HepG2 (cell line): ENCODE data around the gene DNM3. TPM values are rescaled to one million over a fixed set of nuclear protein-coding genes. Genes with fewer than 3 reads are reported as not detected.
A peak's percentile ranks its signal among the peaks of the same experiment; 100 is the strongest.

Source experiments
- ATAC-seq: fragments of 200-7000 bp; cut with Tn5 transposase; 3 replicates; pipeline ENCODE4 v1.9.1; 2020; ENCODE audit warnings: mild to moderate bottlenecking, moderate library complexity
- BruUV-seq: library from RNA; stranded (reverse); fragments of 400-500 nt; replicated peaks from 2 replicates; lab custom pipeline; 2021; lab: Mats Ljungman, UMichigan
- CTCF ChIA-PET: fragments of 300-600 bp; formaldehyde crosslinking; extraction: SDS; loops from one replicate; lab custom pipeline; 2021; ENCODE audit warnings: low total read pairs, inconsistent platforms, low intra/inter-chr PET ratio; lab: Yijun Ruan, JAX
- POLR2A ChIA-PET: fragments of 350-600 bp; sonication (Branson Sonifier 250); formaldehyde crosslinking; loops from one replicate; lab custom pipeline; 2020; ENCODE audit warnings: antibody characterized with exemption, inconsistent platforms; lab: Yijun Ruan, JAX
- DNase-seq: peaks from one replicate; pipeline ENCODE4 v3.0.0-alpha.2; 2015; ENCODE audit warnings: low spot score
- FAIRE-seq: peaks from 3 replicates; lab custom pipeline; 2011; peaks lifted over from hg19 to GRCh38; lab: Jason Lieb, UNC
- H2AFZ ChIP-seq: one replicate; pipeline ENCODE4 v1.6.1; 2011; ENCODE audit warnings: low read length, inconsistent platforms
- H3K27ac ChIP-seq: fragments of 300-600 bp; 3 replicates; pipeline ENCODE4 v1.8.0; 2011; ENCODE audit warnings: mixed run types, mild to moderate bottlenecking, mixed read lengths, low read length, inconsistent platforms; ENCODE audit not compliant: insufficient read depth; ENCODE audit errors: extremely low read length
- H3K27me3 ChIP-seq, 2 experiments: fragments of 200-600 bp in 1 of 2; 2 replicates in 1 of 2; 3 replicates in 1 of 2; pipeline versions ENCODE4 v1.6.0 to v1.8.0; 2011; ENCODE audit warnings: low read length in 2 of 2, mild to moderate bottlenecking in 2 of 2, moderate library complexity in 2 of 2, inconsistent platforms in 1 of 2; ENCODE audit not compliant: insufficient read depth in 2 of 2, control insufficient read depth in 1 of 2
- H3K36me3 ChIP-seq, 2 experiments: fragments of 200-600 bp in 1 of 2; replicated peaks in 1 of 2; 2 replicates in 1 of 2; 3 replicates in 1 of 2; pipeline versions ENCODE4 v1.5.1 to v1.8.0; 2011; ENCODE audit warnings: low read length in 2 of 2, inconsistent platforms in 1 of 2; ENCODE audit not compliant: insufficient read depth in 2 of 2, control insufficient read depth in 1 of 2
- H3K4me1 ChIP-seq: 2 replicates; pipeline ENCODE4 v1.5.1; 2012; ENCODE audit warnings: low read length, inconsistent platforms; ENCODE audit not compliant: insufficient read depth
- H3K4me2 ChIP-seq: 2 replicates; pipeline ENCODE4 v1.6.0; 2011; ENCODE audit warnings: low read depth, low read length, inconsistent platforms
- H3K4me3 ChIP-seq, 3 experiments: fragments of 200-600 bp in 1 of 3; sonication (generic), shearing (Covaris generic) in 1 of 3; replicated peaks in 1 of 3; 2 replicates each; pipeline ENCODE4 v1.5.1; 2011 to 2016; ENCODE audit warnings: low read length in 3 of 3, inconsistent platforms in 2 of 3, low read depth in 2 of 3, mild to moderate bottlenecking in 2 of 3, control low read depth in 1 of 3, mixed read lengths in 1 of 3; ENCODE audit not compliant: insufficient read depth in 1 of 3
- H3K79me2 ChIP-seq: one replicate; pipeline ENCODE4 v1.6.1; 2011; ENCODE audit warnings: low read length, inconsistent platforms; ENCODE audit not compliant: insufficient read depth
- H3K9ac ChIP-seq: 2 replicates; pipeline ENCODE4 v1.6.0; 2011; ENCODE audit warnings: mild to moderate bottlenecking, low read depth, low read length, inconsistent platforms; ENCODE audit not compliant: insufficient read depth
- H3K9me3 ChIP-seq: 2 replicates; pipeline ENCODE4 v1.5.1; 2012; ENCODE audit warnings: mild to moderate bottlenecking, low read length
- H4K20me1 ChIP-seq: 2 replicates; pipeline ENCODE4 v1.6.0; 2011; ENCODE audit warnings: inconsistent platforms, mild to moderate bottlenecking, low read length, moderate library complexity; ENCODE audit not compliant: insufficient read depth
- ARNTL ChIP-seq: sonication (generic); formaldehyde crosslinking; IDR thresholded peaks from 2 replicates; pipeline ENCODE4 v1.4.0; 2020; ENCODE audit warnings: mild to moderate bottlenecking, missing genetic modification reagents
- BHLHE40 ChIP-seq: IDR thresholded peaks from 2 replicates; pipeline ENCODE4 v1.6.1; 2011; ENCODE audit warnings: low read length, improper control_type of control experiment
- KDM3A ChIP-seq: IDR thresholded peaks from 2 replicates; pipeline ENCODE4 v1.6.1; 2018; ENCODE audit warnings: low read depth, missing compliant biosample characterization
- NR2F1 ChIP-seq, 2 experiments: fragments of 450-650 bp in 1 of 2; formaldehyde crosslinking in 1 of 2; IDR thresholded peaks; 2 replicates each; pipeline versions ENCODE4 v1.5.0 to v1.6.1; 2016 to 2020; ENCODE audit warnings: mild to moderate bottlenecking in 1 of 2, missing compliant biosample characterization in 1 of 2, missing genetic modification reagents in 1 of 2, moderate library complexity in 1 of 2
- PHF5A ChIP-seq: IDR thresholded peaks from one replicate; pipeline ENCODE4 v1.6.1; 2018; ENCODE audit warnings: low read depth, missing genetic modification reagents; ENCODE audit not compliant: unreplicated experiment
- RARA ChIP-seq: IDR thresholded peaks from 2 replicates; pipeline ENCODE4 v1.6.1; 2016; ENCODE audit warnings: missing genetic modification reagents, missing compliant biosample characterization
- SOX5 ChIP-seq: IDR thresholded peaks from 2 replicates; pipeline ENCODE4 v1.6.1; 2016; ENCODE audit warnings: borderline replicate concordance
- SP4 ChIP-seq: sonication (generic); formaldehyde crosslinking; IDR thresholded peaks from 2 replicates; pipeline ENCODE4 v1.8.1; 2023; ENCODE audit warnings: mild to moderate bottlenecking, missing genetic modification reagents
- WIZ ChIP-seq: sonication (generic); formaldehyde crosslinking; IDR thresholded peaks from 2 replicates; pipeline ENCODE4 v1.5.1; 2020; ENCODE audit warnings: mild to moderate bottlenecking, missing genetic modification reagents
- ZMYM2 ChIP-seq: sonication (generic); formaldehyde crosslinking; IDR thresholded peaks from 2 replicates; pipeline ENCODE4 v1.8.0; 2022; ENCODE audit warnings: mild to moderate bottlenecking, missing genetic modification reagents
- ZNF713 ChIP-seq: sonication (generic); formaldehyde crosslinking; IDR thresholded peaks from 2 replicates; pipeline ENCODE4 v1.4.0; 2020; ENCODE audit warnings: mild to moderate bottlenecking, missing genetic modification reagents
- ZNF737 ChIP-seq: sonication (generic); formaldehyde crosslinking; IDR thresholded peaks from 2 replicates; pipeline ENCODE4 v1.5.0; 2020; ENCODE audit warnings: missing genetic modification reagents, mild to moderate bottlenecking, borderline replicate concordance
- WGBS: methylation state at CpG from one replicate; pipeline ENCODE4 v1.1.6; 2017; ENCODE audit warnings: low lambda C conversion rate; 5-methylcytosine and 5-hydroxymethylcytosine counted together
- in situ Hi-C: cut with HindIII; loops from 2 replicates; pipeline ENCODE4 v1.10.0; 2017; ENCODE audit warnings: low pct_unique_long_range_greater_than_20kb; ENCODE audit not compliant: extremely low pct_ligation_motif_present
- intact Hi-C: fragments of 100-400 bp; cut with micrococcal nuclease; formaldehyde crosslinking; loops from one replicate; pipeline ENCODE4 v1.10.0; 2022; ENCODE audit not compliant: unreplicated experiment
- polyA plus RNA-seq, 8 experiments: library from polyadenylated mRNA; depleted of rRNA in 3 of 8; stranded (reverse) in 7 of 8; unstranded in 1 of 8; fragments of >200 nt; fragmentation: Illumina TruSeq in 4 of 8; extraction: Trizol in 4 of 8; gene quantifications; 2 replicates each; pipeline versions ENCODE4 v1.2.1 to v1.2.3, GENCODE V29; 2011 to 2016; ENCODE audit warnings: low read depth in 4 of 8, missing spikeins in 1 of 8, mixed read lengths in 1 of 8; ENCODE audit not compliant: insufficient read depth in 1 of 8
- total RNA-seq, 5 experiments: library from RNA; depleted of rRNA; stranded (reverse); fragments of >200 nt; fragmentation: Illumina TruSeq; extraction: Trizol; gene quantifications; 2 replicates each; pipeline ENCODE4 v1.2.3, GENCODE V29; 2016; ENCODE audit warnings: low read depth in 1 of 5
- TF ChIP-seq, protein P1 (sequence below): sonication (generic); formaldehyde crosslinking; IDR thresholded peaks from 2 replicates; pipeline ENCODE4 v1.4.0; 2020; ENCODE audit warnings: mild to moderate bottlenecking, missing genetic modification reagents
- TF ChIP-seq, protein P2 (sequence below): sonication (generic); formaldehyde crosslinking; IDR thresholded peaks from 2 replicates; pipeline ENCODE4 v1.5.1; 2020; ENCODE audit warnings: missing genetic modification reagents, mild to moderate bottlenecking, borderline replicate concordance

The DNM3 gene
- total and polyA plus RNA-seq, 2 of the 13 experiments (the other 11 are each of a cell fraction or from before 2014, with no cell fraction given): 0.05 TPM; not detected in 1

DNA sequence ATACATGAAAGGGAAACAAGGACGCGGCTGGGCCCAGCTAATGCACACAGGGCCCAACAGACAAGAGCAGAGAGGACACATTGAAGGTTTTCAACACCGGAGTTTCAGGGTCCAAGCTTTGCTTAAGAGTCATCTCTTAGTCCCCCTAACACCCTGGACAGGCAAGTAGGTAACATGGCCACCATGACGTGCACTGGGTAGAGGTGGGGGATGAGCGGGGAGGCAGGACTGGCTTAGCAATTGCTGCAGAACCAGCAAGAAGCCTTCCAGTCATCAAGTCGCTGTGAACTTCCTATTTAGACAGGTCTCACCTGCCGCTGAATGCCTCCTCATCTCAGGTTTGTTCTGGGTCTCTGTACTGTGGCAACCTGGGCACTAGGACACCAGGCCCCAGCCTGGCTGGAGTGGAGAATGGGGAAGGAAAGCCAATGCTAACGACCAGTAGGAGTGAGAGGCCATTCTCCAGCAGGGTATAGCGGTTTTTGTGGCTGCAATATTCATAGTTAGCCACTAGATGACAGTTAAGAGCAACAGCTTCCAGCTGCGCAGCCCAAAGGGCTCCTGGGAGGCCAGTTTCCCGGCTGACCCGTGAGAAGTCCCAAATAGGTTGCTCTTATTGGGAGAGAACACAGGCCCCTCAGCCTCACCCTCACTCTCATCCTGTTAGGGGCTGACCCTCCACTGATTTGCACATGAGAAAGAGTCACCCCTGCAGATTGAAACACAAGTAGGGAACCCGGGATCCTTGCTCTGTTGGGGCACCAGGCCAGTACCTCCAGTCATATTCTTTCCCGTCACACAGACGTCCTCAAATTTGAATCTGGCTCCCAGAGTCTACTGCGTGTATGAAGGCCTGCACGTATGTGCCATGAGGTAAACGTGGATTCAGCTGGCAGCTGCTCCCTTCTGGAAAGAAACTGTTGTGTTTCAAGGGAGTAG, 608.6 kb downstream of the DNM3 start (continued):
- TF ChIP-seq ZMYM2 (CRISPR knock-in tag) (0 out of 2 replicates have a peak, but pooled peaks have one; percentile 63), KDM3A (peak; percentile 60; the same call in 1 of the 2 replicates), ARNTL (CRISPR knock-in tag) (peak; percentile 47; the same call in 1 of the 2 replicates), ZNF737 (0 out of 2 replicates have a peak, but pooled peaks have one; percentile 63), WIZ (CRISPR knock-in tag) (peak; percentile 15)
- TF ChIP-seq, all 625 proteins: peak for 142

DNA sequence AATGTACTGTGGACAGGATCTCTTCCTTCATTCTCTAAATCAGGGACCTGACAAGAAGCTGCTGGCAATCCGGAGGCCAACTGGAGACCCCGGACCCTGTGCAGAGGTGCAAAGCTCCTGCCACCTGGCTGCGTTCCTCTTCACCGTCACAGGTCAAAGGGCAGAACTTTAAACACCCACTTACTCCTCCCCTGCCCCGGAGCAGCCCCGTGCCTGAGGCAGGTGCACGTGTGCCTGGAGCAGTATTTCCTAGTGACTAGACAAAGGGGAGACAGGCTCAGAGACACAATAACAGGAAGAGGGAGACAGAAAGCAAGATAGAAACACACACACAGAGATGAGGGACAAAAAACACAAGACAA, 609.2 kb downstream of the DNM3 start:
- Histone ChIP-seq H4K20me1 (no peaks in the 10 kb centered on the region), H3K4me1 (peaks cover 63% of the 10 kb centered on the region), H3K27me3 (no peaks in the 10 kb centered on the region; a peak in 1 of 5 replicates), H3K36me3 (no peaks in the 10 kb centered on the region), H3K4me3 (peak overlapping the region; percentile 54 to 85 (median 65)), H3K79me2 (no peaks in the 10 kb centered on the region), H3K9me3 (no peaks in the 10 kb centered on the region), H3K4me2 (peak overlapping the region; percentile 97), H3K27ac (peak overlapping the region; percentile 84), H2AFZ (peak overlapping the region; percentile 69), H3K9ac (peak overlapping the region; percentile 87)
- peak; percentile 32 for FAIRE-seq
- ATAC-seq: peak; percentile 45
- 1% methylated on average over 7 of the region's 7 CpGs for WGBS
- no TSS peak for BruUV-seq
- ChIA-PET POLR2A (interaction anchor here (1.0 to 4.3 kb wide), 13 partner anchors 10 to 269 kb away, joined by 3 to 99 read pairs (median 10); partner anchors contain the start of gene SUCO), CTCF (interaction anchor here (1.1 to 1.7 kb wide), 3 partner anchors 49 to 269 kb away, joined by 4 to 7 read pairs (median 5); partner anchors contain the start of gene SUCO)
- peak; percentile 65 for DNase-seq
- intact Hi-C loops: loop anchor here (1.0 to 2.0 kb wide), 6 partner anchors 20 to 278 kb away; no protein-coding TSS in a partner anchor
- in situ Hi-C loops: no loop called here
- TF ChIP-seq PHF5A (CRISPR knock-in tag): no peak
- TF ChIP-seq, protein P1, sequence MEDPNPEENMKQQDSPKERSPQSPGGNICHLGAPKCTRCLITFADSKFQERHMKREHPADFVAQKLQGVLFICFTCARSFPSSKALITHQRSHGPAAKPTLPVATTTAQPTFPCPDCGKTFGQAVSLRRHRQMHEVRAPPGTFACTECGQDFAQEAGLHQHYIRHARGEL (CRISPR knock-in tag): peak; percentile 69; the same call in 1 of the 2 replicates
- TF ChIP-seq BHLHE40: peak; percentile 91
- 0 out of 2 replicates have a peak, but pooled peaks have one; percentile 34 for TF ChIP-seq ZNF737
- TF ChIP-seq ZNF713 (CRISPR knock-in tag): no peak
- TF ChIP-seq, protein P2, sequence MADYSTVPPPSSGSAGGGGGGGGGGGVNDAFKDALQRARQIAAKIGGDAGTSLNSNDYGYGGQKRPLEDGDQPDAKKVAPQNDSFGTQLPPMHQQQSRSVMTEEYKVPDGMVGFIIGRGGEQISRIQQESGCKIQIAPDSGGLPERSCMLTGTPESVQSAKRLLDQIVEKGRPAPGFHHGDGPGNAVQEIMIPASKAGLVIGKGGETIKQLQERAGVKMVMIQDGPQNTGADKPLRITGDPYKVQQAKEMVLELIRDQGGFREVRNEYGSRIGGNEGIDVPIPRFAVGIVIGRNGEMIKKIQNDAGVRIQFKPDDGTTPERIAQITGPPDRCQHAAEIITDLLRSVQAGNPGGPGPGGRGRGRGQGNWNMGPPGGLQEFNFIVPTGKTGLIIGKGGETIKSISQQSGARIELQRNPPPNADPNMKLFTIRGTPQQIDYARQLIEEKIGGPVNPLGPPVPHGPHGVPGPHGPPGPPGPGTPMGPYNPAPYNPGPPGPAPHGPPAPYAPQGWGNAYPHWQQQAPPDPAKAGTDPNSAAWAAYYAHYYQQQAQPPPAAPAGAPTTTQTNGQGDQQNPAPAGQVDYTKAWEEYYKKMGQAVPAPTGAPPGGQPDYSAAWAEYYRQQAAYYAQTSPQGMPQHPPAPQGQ: no peak
- peak; percentile 43 to 78; a peak in 2 of 4 replicates for TF ChIP-seq NR2F1 (CRISPR knock-in tag; IDR thresholded peaks at IDR 0.05)
- peak; percentile 63 for TF ChIP-seq RARA (CRISPR knock-in tag)
- peak; percentile 76; the same call in 1 of the 2 replicates for TF ChIP-seq SOX5 (CRISPR knock-in tag)
- 0 out of 2 replicates have a peak, but pooled peaks have one; percentile 39 for TF ChIP-seq SP4 (CRISPR knock-in tag)
